HG02763 (cell line): ENCODE results near the gene GLI1.

Experiments
- ATAC-seq: cut with Tn5 transposase; IDR thresholded peaks from one replicate; pipeline ENCODE4 v1.9.1; 2021; ENCODE audit warnings: mild to moderate bottlenecking, moderate library complexity; ENCODE audit not compliant: unreplicated experiment

GLI1 gene

DNA sequence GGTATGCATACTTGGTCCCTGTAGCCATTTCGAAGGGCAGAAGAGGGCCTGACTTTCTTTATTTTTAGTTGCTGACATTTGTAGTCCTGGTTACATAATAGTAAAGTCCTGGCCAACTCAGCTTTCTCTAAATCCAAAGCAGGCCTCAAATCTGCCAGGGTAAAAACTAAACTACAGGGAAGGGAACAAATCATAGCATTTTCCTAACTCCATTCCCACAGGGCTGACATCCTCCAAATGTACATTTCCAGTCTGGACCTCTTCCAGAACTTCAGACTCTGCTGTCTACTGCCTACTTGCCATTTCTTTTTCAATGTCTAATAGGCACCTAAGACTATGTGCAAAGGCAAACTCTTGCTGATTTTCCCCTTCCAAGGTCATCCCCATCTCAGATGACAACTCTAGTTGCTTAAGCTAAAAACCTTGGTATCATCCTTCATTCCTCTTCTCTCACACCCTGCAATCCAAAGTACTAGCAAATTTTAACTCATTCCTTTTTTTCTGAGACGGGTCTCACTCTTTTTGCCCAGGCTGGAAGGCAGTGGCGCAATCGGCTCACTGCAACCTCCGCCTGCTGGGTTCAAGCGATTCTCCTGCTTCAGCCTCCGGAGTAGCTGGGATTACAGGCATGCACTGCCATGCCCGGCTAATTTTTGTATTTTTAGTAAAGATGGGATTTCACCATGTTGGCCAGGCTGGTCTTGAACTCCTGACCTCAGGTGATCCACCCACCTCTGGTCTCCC is 58.8 kb downstream of the GLI1 start:
- no peak for ATAC-seq

- ATAC-seq = no peak
These were observed 59.6 kb downstream of the GLI1 start for GRCh38 chr12:57518920-57519795.

DNA sequence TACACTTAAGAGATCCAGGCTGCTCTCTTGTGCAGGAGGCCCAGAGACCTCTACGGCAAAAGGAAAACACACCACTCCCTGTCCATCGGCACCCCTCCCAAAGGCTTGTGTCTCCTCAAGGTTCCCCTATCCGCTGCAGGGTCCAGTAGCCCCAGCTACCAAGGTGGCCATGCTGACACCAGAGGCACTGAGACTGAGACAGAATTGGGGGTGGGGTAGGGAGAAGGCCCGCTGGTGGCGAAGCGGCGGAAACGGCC is 60.1 kb downstream of the GLI1 start:
- ATAC-seq = no peak

GRCh38 chr12:57520053-57520818 is 60.7 kb downstream of the GLI1 start, which contains the start of gene DDIT3:
DDIT3 (minus strand) TSS chr12:57520514; CDS start chr12:57517406, 3,108 bp downstream.
- ATAC-seq = peak; percentile 69

- no peak for ATAC-seq
These were observed 62.0 kb downstream of the GLI1 start for GRCh38 chr12:57521525-57522010.
